Hematopoietic multipotent progenitor cell treated with erythropoietin and hydrocortisone succinate and interleukin-3 and kit ligand, for 6 days (in vitro differentiated cells): ENCODE results near the gene YPEL1.
"Not testable (repeated sequence)": the region's sequence is repeated elsewhere in the genome, so short reads cannot be mapped to it uniquely, and the experiment has no call there.

Experiments used
- DNase-seq: peaks from one replicate; pipeline ENCODE4 v3.0.0-alpha.2; 2015

Gene YPEL1

GRCh38 chr22:21681566-21682370, 53.8 kb downstream of the YPEL1 start:
- DNase-seq = no peak

DNA sequence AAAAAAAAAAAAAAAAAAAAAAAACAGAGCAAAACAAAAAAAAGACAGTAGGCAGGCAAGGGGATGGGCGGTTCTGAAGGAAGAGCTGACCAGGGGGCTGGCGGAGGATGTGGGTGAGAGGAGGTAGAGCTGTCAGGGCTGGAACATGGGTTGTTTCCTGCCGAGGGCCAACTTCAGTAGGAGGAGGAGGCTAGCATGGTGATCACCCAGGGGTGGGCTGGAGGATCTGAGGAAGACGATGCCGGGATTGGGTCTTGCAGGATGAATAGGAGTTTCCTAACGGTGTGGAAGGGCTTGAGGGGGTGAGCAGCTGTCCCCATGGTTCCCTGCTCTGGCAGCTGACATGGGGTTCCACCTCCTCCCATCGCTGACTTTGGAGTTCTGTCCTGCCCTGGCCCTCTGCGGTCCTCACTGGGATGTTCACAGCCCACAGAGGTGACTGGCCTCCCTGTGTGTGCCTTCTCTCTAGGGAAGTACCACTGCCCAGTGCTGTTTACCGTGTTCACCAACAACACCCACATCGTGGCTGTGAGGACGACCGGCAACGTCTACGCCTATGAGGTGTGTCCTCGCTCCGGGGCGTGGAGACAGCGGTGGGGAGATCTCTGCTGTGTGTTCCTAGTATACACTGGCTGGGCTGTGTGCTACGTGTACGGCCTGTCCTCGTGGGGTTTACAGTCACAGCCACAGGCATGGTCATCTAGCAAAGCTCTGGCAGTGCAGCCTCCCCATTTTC, 54.6 kb downstream of the YPEL1 start:
- DNase-seq = no peak

GRCh38 chr22:21679383-21679782, 56.2 kb downstream of the YPEL1 start:
- no peak for DNase-seq

- DNase-seq = not testable (repeated sequence)
Measured at GRCh38 chr22:21678842-21679241, 56.8 kb downstream of the YPEL1 start.

GRCh38 chr22:21677606-21678443, 57.8 kb downstream of the YPEL1 start:
- no peak for DNase-seq

- DNase-seq = no peak
Measured at GRCh38 chr22:21674638-21675245, 60.9 kb downstream of the YPEL1 start.

GRCh38 chr22:21673534-21674321, 61.9 kb downstream of the YPEL1 start:
- DNase-seq = no peak

GRCh38 chr22:21672107-21672629, 63.4 kb downstream of the YPEL1 start:
- DNase-seq = no peak

- no peak for DNase-seq
Measured at GRCh38 chr22:21669026-21669425, 66.6 kb downstream of the YPEL1 start.

- DNase-seq = no peak
Measured at GRCh38 chr22:21666786-21667185, 68.8 kb downstream of the YPEL1 start.

DNA sequence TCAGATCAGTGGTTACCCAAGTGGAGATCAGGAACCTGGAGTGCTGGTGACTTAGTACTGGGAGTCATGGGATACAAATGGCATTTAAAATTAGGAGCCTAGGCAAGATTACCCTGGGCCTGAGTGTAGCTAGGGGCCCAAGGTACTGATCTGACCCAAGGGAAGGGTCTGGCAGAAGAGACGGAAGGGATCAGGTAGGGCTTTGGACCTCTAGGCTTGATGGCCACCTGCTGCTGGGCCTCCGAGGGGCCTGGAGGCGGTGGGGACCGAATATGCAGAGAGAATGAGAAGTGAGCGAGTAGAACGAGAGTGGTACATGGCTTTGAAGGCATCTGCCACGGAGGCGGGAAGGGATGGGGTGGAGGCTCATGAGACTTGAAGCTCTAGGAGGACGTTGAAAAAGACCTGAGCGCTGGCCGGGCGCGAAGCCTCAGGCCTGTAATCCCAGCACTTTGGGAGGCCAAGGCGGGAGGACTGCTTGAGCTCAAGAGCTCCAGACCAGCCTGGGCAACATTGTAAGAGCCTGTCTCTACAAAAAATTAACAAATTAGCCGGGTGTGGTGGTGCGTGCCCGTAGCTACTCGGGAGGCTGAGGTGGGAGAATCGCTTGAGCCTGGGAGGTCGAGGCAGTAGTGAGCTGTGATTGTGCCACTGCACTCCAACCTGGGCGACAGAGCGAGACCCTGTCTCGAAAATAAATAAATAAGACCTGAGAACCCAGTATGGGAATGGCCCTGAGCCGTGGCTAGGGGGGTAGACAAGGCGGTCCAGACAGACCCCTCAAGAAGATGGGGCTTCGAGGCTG, 70.3 kb downstream of the YPEL1 start:
- no peak for DNase-seq

- no peak for DNase-seq
Measured at GRCh38 chr22:21663738-21664137, 71.9 kb downstream of the YPEL1 start.

GRCh38 chr22:21661991-21662390, 73.6 kb downstream of the YPEL1 start:
- DNase-seq = no peak

- DNase-seq = no peak
Measured at GRCh38 chr22:21660904-21661303, 74.7 kb downstream of the YPEL1 start.

- no peak for DNase-seq
Measured at GRCh38 chr22:21659864-21660525, 75.6 kb downstream of the YPEL1 start.

GRCh38 chr22:21657360-21658032, 78.1 kb downstream of the YPEL1 start:
- DNase-seq = peak; percentile 90

DNA sequence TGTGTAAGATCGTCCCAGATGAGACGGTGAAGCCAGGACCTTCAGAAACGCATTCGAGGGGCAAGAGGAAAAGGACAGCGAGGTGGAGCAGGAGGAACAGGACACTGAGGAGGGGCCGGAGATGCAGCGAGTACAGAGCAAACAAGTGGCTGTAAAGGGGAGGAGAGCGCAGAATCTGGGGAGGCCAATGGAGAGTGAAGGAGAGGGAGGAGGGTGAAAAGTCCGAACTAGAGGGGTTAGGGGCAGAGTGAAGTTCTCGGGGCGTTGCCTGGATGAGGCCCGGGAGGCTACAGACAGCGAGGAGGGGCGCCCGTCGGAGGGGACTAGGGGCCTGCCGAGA, 78.6 kb downstream of the YPEL1 start:
- DNase-seq = no peak

DNA sequence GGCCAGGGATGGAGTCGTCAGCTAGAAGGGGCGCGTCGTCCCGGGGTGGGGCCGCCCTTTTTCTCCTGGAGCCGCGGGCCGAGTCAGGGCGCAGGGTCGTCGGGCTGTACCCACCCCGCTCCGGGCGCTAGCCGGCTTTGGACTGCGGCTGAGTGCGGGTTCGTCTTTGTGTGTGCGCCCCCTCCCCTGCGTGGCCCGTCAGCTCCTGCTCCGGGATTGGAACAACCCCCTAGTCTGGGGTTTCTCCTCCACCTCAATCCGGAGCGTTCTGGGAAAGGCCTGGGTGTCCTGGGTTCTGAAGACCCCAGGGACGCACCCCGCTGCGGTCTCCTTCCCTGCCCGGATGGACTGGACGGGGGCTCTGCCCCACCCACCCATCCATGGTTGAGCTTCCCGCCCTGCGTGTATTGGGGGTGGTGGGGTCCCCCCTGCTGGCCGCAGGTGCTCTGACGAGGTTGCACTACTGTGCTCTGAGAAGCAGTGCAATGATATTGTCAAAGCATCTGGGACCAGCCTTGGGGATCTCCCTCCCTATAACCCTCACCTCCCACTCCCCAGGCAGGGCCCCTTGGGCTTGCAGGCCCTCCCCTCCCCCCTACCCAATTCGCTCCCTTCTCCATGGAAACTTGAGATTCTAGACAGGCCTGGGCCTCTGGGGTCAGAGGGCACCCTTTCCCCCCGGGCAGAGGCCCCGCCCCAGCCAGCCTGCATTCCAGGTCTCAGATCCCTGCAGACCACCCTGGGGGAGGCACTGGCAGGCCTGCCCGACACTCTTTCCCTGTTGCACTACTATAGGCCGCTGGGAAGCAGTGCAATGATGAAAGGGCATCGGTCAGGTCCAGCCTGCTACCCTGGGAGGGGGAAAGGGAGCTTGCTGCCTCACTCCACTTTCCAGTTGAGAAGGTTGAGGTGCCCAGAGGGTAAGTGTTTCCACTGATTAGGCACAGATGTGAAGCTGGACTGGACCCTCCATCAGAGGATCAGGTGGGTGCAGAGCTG, 82.7 kb downstream of the YPEL1 start:
- no peak for DNase-seq
